Dermis blood vessel endothelial cell (primary cell): ENCODE results near the gene THAP9. TPM values are rescaled to one million over a fixed set of nuclear protein-coding genes. Genes with fewer than 3 reads are reported as not detected.
"Not testable (repeated sequence)": the region's sequence is repeated elsewhere in the genome, so short reads cannot be mapped to it uniquely, and the experiment has no call there.

Experiments used
- DNase-seq: peaks from one replicate; pipeline ENCODE4 v3.0.0; 2010
- total RNA-seq: library from RNA; depleted of rRNA; stranded (reverse); fragments of >200 nt; gene quantifications from 2 replicates; pipeline ENCODE4 v1.2.3, GENCODE V29; 2014

The THAP9 gene
- total RNA-seq, 1 donor from 2014 or later = 7.8 TPM

GRCh38 chr4:82893942-82894341 is 6.6 kb upstream of the THAP9 start:
- no peak for DNase-seq

DNA sequence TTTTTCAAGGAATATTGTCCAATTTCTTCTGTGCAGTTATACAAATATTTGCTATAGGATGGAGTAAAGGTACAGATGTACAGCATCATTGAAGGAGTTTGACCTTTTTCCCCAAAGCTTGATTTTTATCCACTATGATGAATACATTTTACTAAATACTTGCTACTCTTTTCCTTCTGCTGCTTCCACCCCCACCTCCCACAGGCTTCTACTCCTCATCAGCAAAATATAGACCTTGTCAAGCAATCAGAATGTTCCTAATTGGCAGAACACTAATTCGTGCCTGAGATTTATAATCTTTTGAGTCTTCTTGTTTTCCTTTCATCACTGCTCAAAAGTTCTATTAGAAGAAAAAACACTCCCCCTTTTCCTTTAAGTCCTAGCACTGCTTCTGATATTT is 3.8 kb upstream of the THAP9 start:
- DNase-seq = no peak

DNA sequence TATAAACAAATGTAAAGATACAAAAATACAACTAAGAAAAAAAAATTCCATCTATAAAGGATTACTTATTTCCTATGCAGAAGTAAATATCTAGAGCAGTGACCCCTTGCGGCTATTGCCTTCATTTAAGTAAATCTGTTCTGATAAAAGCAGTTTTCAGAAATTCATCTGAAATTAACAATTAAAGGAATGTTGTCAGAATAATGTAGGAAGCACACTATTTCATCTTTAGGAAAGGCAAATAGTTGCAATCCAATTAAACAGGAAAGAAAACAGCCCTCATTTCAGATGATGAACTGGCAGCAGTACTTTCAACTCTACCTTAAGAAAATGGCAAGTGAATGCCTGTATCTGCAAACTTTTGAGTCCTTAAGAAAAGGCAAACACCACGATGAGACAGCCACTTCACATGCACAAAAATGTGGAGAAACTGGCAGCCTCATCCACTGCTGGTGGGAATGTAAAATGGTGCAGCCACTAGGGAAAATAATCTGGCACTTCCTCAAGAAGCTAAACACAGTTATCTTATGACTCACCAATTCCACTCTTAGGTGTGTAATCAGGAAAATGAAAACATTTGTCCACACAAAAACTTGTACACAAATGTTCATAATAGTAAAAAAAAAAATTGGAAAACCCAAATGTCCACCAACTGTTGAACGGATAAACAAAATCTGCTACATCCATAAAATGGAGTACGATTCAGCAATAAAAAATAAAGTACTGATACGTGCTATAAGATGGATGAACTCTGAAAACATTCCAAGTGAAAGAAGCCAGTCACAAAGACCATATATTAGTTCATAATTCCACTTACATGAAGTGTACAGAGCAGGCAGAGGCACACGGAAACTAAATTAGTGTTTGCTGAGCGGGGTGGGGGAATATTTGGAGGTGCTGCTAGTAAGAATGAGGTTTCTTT is 2.0 kb upstream of the THAP9 start:
- DNase-seq = peak; percentile 85

DNA sequence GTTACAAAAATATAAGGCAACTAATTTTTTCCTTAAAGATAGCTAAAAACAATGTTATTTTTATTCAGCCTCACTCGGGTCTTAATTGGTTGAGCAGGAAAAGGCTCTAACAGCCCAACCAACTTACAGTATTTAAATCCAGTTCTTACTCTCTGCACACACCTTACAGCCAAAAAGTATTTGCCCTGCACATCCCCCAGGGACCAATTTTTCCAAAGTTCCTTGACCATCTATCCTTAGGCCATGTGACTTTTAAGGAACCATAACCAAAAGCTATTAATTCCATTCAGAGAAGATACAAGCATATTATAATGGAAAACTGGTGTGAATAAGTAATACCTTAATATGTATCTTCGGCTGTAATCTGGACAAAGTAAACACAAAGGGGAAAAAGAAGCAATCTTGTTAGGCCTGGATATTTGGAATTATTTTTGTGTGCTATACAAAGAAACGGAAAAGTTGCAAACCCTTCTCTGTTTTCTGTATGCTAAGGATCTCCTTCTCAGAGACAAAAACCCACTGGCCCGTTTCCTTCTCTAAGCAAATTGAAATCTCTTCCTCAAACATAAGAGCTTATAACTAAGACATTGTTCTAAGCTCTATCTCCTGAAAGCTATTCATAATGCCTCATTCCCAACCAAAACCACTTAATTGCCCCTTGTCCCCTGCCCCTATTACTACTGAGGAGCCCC is 1.0 kb upstream of the THAP9 start:
- DNase-seq = peak; percentile 44

GRCh38 chr4:82900066-82900410 is 497 bp upstream of the THAP9 start:
- no peak for DNase-seq

DNA sequence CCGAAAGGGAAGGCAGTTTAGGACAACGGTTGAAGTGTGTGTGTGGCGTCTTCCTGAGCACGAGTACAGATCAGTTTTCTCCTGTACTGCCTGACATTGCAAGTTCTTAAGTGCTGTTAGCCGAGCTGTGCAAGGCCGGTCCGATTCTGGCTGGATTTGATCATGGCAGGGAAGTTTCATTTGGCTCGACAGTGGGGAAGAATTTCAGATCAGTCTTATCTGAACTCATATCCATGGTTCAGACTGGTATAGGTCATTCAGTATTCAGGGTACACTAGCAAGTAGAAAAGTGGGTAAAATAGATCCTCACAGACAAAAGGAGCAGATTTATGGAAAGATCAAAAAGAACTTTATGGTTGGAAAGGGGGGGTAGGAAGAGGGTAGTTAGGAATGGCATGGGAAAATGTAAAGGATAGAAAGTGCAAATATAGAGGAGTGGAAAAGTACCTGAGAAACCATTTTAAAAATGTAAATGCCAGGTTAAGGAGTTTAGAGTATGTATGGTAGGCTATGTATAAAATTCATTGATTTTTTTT is 716 bp downstream of the THAP9 start:
- no peak for DNase-seq

GRCh38 chr4:82903737-82904136 is 3.2 kb downstream of the THAP9 start:
- no peak for DNase-seq

- peak; percentile 47 for DNase-seq
These were observed 4.7 kb downstream of the THAP9 start for GRCh38 chr4:82905205-82905604.

GRCh38 chr4:82906469-82906868 is 5.9 kb downstream of the THAP9 start:
- DNase-seq = no peak

DNA sequence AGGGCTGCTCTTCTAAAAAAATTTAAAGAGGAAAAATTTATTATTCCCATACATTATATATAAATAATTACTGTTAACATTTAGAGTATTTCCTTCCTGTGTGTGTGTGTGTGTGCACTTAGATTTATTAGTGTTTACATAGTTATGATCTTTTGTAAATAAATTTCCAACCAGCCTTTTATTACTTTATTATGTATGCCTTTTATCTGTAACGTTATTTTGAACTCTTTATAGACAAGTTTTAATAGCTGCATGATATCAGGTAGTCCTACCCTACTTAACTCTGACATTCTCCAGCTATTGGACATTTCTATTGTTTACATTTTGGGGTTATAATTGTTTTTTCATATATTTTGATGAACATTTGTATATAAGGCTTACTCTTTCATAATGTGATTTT is 8.8 kb downstream of the THAP9 start:
- no peak for DNase-seq

DNA sequence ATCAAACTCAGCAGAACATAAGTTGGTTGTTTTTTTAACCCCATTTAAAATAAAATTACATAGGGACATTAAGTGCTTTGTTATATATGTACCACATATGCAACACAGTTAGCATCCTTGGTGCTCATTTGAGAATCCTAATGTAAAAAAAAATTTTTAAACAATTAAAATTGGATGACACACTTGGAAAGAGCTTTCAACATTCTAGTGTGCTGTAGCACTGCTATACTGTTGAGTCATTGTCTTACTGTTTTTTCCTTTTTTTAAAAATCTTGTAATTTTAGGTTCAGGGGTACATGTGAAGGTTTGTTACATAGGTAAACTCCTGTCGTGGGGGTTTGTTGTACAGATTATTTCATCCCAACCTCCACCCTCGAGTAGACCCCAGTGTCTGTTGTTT is 12.8 kb downstream of the THAP9 start:
- DNase-seq = no peak

DNA sequence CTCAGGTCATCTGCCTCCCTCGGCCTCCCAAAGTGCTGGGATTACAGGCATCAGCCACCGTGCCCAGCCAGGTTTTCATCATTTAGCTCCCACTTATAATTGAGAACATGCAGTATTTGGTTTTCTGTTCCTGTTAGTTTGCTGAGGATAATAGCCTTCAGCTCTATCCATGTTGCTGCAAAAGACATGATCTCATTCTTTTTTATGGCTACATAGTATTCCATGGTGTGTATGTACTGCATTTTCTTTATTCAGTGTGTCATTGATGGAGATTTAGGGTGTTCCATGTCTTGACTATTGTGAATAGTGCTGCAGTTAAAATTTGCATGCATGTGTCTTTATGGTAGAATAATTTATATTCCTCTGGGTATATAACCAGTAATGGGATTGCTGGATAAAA is 13.4 kb downstream of the THAP9 start:
- DNase-seq = not testable (repeated sequence)

DNA sequence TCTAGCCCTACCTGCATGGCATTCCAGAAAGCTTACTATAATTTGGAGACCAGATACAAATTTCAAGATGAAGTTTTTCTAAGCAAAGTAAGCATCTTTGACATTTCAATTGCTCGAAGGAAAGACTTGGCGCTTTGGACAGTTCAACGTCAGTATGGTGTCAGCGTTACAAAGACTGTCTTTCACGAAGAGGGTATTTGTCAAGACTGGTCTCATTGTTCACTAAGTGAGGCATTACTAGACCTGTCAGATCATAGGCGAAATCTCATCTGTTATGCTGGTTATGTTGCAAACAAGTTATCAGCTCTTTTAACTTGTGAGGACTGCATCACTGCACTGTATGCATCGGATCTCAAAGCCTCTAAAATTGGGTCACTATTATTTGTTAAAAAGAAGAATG is 17.6 kb downstream of the THAP9 start:
- DNase-seq = no peak

GRCh38 chr4:82919386-82919785 is 18.9 kb downstream of the THAP9 start:
- DNase-seq = no peak

GRCh38 chr4:82921795-82922194 is 21.3 kb downstream of the THAP9 start:
- no peak for DNase-seq

GRCh38 chr4:82930848-82931755 is 30.6 kb downstream of the THAP9 start:
- no peak for DNase-seq

DNA sequence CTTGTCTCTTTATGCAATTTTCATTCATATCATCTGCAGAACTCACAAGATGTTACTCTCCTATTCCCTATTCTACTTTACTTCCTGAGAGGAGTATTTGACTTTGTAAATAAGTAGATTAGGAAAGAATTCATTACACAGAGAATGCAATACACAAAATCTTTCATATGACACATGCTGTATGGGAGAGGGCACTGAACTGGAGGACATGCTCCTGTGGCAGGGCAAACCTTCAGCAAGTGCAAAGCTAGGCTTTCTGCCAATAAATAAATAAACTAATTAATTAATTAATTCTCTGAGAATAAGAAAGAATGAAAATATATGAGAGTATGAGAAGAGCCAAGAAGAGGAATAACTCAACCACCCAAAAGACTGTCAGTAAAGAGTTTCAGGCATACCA is 33.9 kb downstream of the THAP9 start:
- no peak for DNase-seq

DNA sequence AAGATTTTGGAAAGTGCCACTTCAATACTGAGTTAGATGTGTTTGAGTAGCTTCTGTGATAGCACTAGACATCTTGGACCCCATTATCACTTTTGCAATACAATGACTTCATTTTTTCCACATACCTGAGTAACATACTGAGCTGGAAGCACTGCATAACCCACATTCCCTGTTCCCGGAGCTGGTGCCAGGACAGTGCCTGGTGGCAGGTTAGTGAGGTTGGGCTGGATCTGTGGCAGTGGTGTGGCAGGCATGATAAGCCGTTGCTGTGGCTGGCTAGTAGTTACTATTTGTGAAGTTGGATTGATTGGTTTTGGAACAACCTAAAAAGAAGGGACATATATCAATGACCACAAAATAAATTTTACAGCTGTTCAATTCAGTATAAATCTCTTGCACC is 38.9 kb downstream of the THAP9 start:
- no peak for DNase-seq

DNA sequence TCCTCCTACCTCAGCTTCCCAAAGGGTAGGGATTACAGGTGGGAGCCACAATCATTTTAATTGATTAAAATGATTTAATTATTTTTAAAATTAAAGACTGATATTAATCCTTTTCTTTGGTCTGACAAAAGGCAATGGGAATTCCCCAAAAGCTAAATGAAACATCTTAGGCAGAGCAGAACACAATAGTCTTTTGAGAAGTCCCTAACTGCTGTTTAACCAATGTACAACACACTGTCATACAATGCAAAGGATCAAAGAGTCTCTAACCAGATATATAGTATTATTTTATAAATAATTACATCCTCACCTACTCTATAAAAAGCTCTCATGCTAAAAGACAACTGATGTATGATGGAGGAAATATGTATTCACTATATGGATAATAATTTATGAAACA is 47.0 kb downstream of the THAP9 start:
- peak; percentile 3 for DNase-seq

GRCh38 chr4:82948647-82949204 is 48.2 kb downstream of the THAP9 start:
- DNase-seq = peak; percentile 70

GRCh38 chr4:82951196-82951595 is 50.7 kb downstream of the THAP9 start:
- DNase-seq = no peak

- no peak for DNase-seq
These were observed 53.7 kb downstream of the THAP9 start for GRCh38 chr4:82954212-82954611.

DNA sequence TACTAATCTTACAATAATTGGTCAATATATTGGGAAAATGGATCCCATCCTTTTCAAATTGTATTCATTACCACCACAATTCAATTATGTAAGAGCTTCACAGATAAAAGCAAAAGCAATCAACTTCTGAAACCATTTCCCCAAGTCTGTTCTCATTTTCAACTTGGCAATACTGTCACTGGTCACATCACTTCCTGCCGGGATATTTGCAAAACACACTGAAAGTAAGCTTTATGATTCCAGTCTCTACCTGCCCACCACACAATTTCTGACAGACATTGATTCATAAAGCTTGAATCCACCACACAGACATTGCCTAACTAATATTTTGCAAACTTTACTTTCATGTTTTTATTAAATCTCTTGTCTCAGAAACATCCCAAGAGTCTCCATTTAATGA is 56.5 kb downstream of the THAP9 start:
- DNase-seq = peak; percentile 15
